Trophoblast cell (in vitro differentiated cells and primary cell): ENCODE results near the gene KCNJ15.
A peak's percentile ranks its signal among the peaks of the same experiment; 100 is the strongest.

ENCODE experiments used
- DNase-seq, 2 donors: peaks; one replicate each; pipeline ENCODE4 v3.0.0-alpha.2; 2016
- H2AFZ ChIP-seq: 2 replicates; pipeline ENCODE4 v1.6.1; 2013; ENCODE audit warnings: low read length, moderate library complexity, mild to moderate bottlenecking; ENCODE audit not compliant: insufficient read depth, poor library complexity
- H2AK5ac ChIP-seq: 2 replicates; pipeline ENCODE4 v1.6.1; 2013; ENCODE audit warnings: mild to moderate bottlenecking, low read length
- H2BK120ac ChIP-seq: 2 replicates; pipeline ENCODE4 v1.6.1; 2013; ENCODE audit warnings: low read length, mild to moderate bottlenecking, moderate library complexity; ENCODE audit not compliant: insufficient read depth, poor library complexity
- H2BK12ac ChIP-seq: 2 replicates; pipeline ENCODE4 v1.6.1; 2013; ENCODE audit warnings: mild to moderate bottlenecking, low read length, moderate library complexity
- H2BK5ac ChIP-seq: 2 replicates; pipeline ENCODE4 v1.6.1; 2013; ENCODE audit warnings: low read length, low read depth, moderate library complexity, mild to moderate bottlenecking; ENCODE audit not compliant: poor library complexity
- H3K14ac ChIP-seq: 2 replicates; pipeline ENCODE4 v1.6.1; 2013; ENCODE audit warnings: mild to moderate bottlenecking, low read length
- H3K18ac ChIP-seq: 2 replicates; pipeline ENCODE4 v1.6.1; 2013; ENCODE audit warnings: mild to moderate bottlenecking, low read length
- H3K23ac ChIP-seq: 2 replicates; pipeline ENCODE4 v1.6.1; 2013; ENCODE audit warnings: low read length
- H3K27ac ChIP-seq: 2 replicates; pipeline ENCODE4 v1.5.1; 2013; ENCODE audit warnings: low read depth, mild to moderate bottlenecking, inconsistent platforms, low read length, moderate library complexity
- H3K27me3 ChIP-seq: 2 replicates; pipeline ENCODE4 v1.6.1; 2013; ENCODE audit warnings: inconsistent platforms, mild to moderate bottlenecking, low read length, moderate library complexity; ENCODE audit not compliant: insufficient read depth
- H3K36me3 ChIP-seq, 2 experiments: 1 replicate in 1 of 2; 2 replicates in 1 of 2; pipeline ENCODE4 v1.6.1; 2013; ENCODE audit warnings: low read length in 2 of 2, mild to moderate bottlenecking in 2 of 2, moderate library complexity in 1 of 2; ENCODE audit not compliant: insufficient read depth in 2 of 2, control insufficient read depth in 1 of 2
- H3K4ac ChIP-seq: 2 replicates; pipeline ENCODE4 v1.6.1; 2013; ENCODE audit warnings: low read depth, mild to moderate bottlenecking, low read length, moderate library complexity
- H3K4me1 ChIP-seq, 2 experiments: 1 replicate in 1 of 2; 2 replicates in 1 of 2; pipeline ENCODE4 v1.6.1; 2013; ENCODE audit warnings: low read length in 2 of 2, mild to moderate bottlenecking in 2 of 2, moderate library complexity in 1 of 2; ENCODE audit not compliant: insufficient read depth in 2 of 2, control insufficient read depth in 1 of 2
- H3K4me2 ChIP-seq: 2 replicates; pipeline ENCODE4 v1.6.1; 2013; ENCODE audit warnings: inconsistent platforms, mild to moderate bottlenecking, low read length, moderate library complexity
- H3K4me3 ChIP-seq: 2 replicates; pipeline ENCODE4 v1.5.1; 2013; ENCODE audit warnings: mild to moderate bottlenecking, low read depth, low read length, inconsistent platforms
- H3K79me1 ChIP-seq: one replicate; pipeline ENCODE4 v1.6.1; 2013; ENCODE audit warnings: low read length
- H3K79me2 ChIP-seq: 2 replicates; pipeline ENCODE4 v1.6.1; 2013; ENCODE audit warnings: low read length, mild to moderate bottlenecking; ENCODE audit not compliant: control insufficient read depth, insufficient read depth, poor library complexity
- H3K9ac ChIP-seq: 2 replicates; pipeline ENCODE4 v1.6.1; 2013; ENCODE audit warnings: mild to moderate bottlenecking, low read length
- H3K9me3 ChIP-seq: 2 replicates; pipeline ENCODE4 v1.6.1; 2013; ENCODE audit warnings: low read depth, mild to moderate bottlenecking, control low read depth, inconsistent platforms, low read length; ENCODE audit not compliant: insufficient read depth
- H4K12ac ChIP-seq: 2 replicates; pipeline ENCODE4 v1.6.1; 2013; ENCODE audit warnings: low read depth, mild to moderate bottlenecking, low read length, moderate library complexity
- H4K8ac ChIP-seq: 2 replicates; pipeline ENCODE4 v1.6.1; 2013; ENCODE audit warnings: low read depth, mild to moderate bottlenecking, low read length, moderate library complexity
- H4K91ac ChIP-seq: one replicate; pipeline ENCODE4 v1.6.1; 2013; ENCODE audit warnings: low read depth, mild to moderate bottlenecking, low read length, moderate library complexity
- WGBS: extraction: QIAGEN DNeasy Blood & Tissue Kit; methylation state at CpG from one replicate; pipeline ENCODE4 v1.1.7; 2013; ENCODE audit warnings: missing lambda C conversion rate; ENCODE audit not compliant: insufficient read length, insufficient coverage; ENCODE audit errors: extremely low coverage; 5-methylcytosine and 5-hydroxymethylcytosine counted together

The KCNJ15 gene

DNA sequence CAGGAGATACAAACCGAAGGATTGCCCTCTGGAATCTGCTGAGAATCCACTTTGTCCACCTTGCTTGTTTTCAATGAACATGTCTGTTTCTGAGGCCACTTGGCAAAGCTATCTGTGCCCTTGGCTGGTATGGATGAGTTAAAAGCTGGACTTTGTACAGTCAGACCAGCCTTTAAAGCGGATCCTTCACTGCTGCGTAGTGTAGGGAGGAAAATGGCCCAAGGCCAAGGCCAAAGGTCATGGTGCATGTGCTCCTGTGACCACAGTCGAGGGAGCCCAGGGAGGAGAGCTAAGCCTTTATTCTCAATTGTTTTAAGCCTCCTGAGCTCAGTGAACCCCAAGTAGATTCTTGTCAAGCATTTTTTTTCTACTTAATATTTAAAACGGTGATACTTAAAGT is 37.0 kb downstream of the KCNJ15 start:
- Histone ChIP-seq H3K4ac (no peak overlapping the region), H2BK5ac (no peak overlapping the region), H3K4me2 (no peak overlapping the region), H4K91ac (no peak overlapping the region), H3K18ac (no peak overlapping the region), H3K36me3 (no peaks in the 10 kb centered on the region), H3K79me1 (peaks cover 8% of the 10 kb centered on the region), H2AFZ (no peak overlapping the region), H2BK12ac (no peak overlapping the region), H2BK120ac (no peak overlapping the region), H3K27me3 (no peaks in the 10 kb centered on the region), H2AK5ac (no peak overlapping the region), H3K14ac (no peak overlapping the region), H4K12ac (no peak overlapping the region), H3K27ac (no peak overlapping the region), H3K4me3 (no peak overlapping the region), H3K4me1 (peaks cover 9 to 15% of the 10 kb centered on the region in 2 experiments), H3K9ac (no peak overlapping the region), H3K9me3 (no peaks in the 10 kb centered on the region), H3K79me2 (no peaks in the 10 kb centered on the region), H4K8ac (no peak overlapping the region), H3K23ac (no peak overlapping the region)
- WGBS, result no CpG with 5 or more reads among the region's 5 CpGs
- no peak for DNase-seq

DNA sequence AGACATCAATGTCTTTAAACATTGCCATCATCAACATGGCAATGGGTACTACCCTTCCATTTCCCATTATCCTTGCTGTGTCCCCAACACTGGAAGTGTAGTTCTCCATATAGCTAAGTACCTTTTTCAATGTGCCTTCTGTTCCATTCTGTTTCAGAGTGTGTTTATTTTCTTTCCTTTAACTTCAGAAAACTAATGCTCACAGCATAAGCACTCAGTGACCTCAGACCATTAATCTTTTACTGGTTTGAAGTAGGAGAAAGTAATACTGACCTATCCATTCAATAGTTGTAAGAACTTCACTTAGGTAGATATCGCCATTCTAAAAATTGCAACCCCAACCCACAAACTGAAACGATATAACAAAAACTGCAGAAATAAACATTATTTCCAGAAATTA is 37.8 kb downstream of the KCNJ15 start:
- H4K8ac ChIP-seq, result no peak overlapping the region
- no CpG with 5 or more reads among the region's 2 CpGs for WGBS

DNA sequence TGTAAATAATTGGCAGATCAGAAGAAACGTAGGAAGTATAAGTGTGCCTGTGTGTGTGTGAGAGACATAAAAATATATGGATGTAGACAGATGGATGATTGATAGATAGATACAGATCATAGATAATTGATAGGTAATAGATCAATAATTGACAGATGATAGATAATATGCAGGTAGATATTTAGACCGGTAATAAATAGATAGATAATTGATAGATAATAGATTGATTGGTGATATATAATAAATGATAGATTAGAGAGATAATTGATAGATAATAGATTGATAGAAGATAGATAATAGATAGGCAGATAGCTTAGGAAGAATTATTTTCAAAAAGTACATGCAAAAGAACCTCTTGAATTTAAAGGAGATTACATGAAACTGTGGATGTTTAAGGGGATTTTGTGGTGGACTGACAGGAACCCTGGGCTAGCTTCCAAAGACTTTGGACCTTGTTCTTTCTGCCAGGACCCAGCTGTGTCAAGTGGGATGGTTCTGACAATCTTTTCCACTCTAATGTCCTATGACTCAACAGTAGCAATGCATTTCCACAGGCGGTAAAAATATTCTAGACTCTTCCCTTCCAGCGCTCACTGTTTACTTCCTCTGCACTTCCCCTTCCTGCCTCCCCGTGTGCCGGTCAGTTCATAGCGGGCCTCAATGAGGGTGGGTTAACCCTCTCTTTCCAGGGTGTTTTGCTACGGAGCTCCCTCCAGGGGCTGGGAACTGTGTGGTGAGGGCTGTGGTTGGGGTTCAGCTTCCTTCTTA is 39.4 kb downstream of the KCNJ15 start:
- Histone ChIP-seq H4K91ac (peak overlapping the region; percentile 36), H3K23ac (no peak overlapping the region), H2BK12ac (peak overlapping the region; percentile 28), H3K4me3 (no peak overlapping the region), H3K36me3 (no peaks in the 10 kb centered on the region), H2AK5ac (peak overlapping the region; percentile 45), H3K79me1 (peaks cover 8% of the 10 kb centered on the region), H2AFZ (no peak overlapping the region), H4K12ac (no peak overlapping the region), H3K27me3 (no peaks in the 10 kb centered on the region), H3K79me2 (no peaks in the 10 kb centered on the region), H3K27ac (peak overlapping the region; percentile 71), H2BK120ac (peak overlapping the region; percentile 9), H4K8ac (peak overlapping the region; percentile 27), H3K18ac (peak overlapping the region; percentile 49), H3K9ac (no peak overlapping the region), H3K14ac (peak overlapping the region; percentile 8), H2BK5ac (no peak overlapping the region), H3K4me1 (peaks cover 12 to 15% of the 10 kb centered on the region in 2 experiments), H3K9me3 (no peaks in the 10 kb centered on the region), H3K4me2 (no peak overlapping the region), H3K4ac (no peak overlapping the region)
- WGBS, result no CpG with 5 or more reads among the region's 8 CpGs
- DNase-seq, result peak; percentile 25 to 42

More for the DNA sequence above, 37.8 kb downstream of the KCNJ15 start:
- Histone ChIP-seq H2BK120ac (no peak overlapping the region), H3K4me3 (no peak overlapping the region), H3K18ac (no peak overlapping the region), H2BK5ac (no peak overlapping the region), H3K14ac (no peak overlapping the region), H4K12ac (no peak overlapping the region), H4K91ac (no peak overlapping the region), H3K9me3 (no peaks in the 10 kb centered on the region), H3K4me2 (no peak overlapping the region), H3K4me1 (peaks cover 9 to 15% of the 10 kb centered on the region in 2 experiments), H3K9ac (no peak overlapping the region), H3K79me1 (peaks cover 8% of the 10 kb centered on the region), H3K4ac (no peak overlapping the region), H2AK5ac (no peak overlapping the region), H3K23ac (no peak overlapping the region), H3K27me3 (no peaks in the 10 kb centered on the region), H3K79me2 (no peaks in the 10 kb centered on the region), H2BK12ac (no peak overlapping the region), H2AFZ (no peak overlapping the region), H3K36me3 (no peaks in the 10 kb centered on the region), H3K27ac (no peak overlapping the region)
- no peak for DNase-seq

DNA sequence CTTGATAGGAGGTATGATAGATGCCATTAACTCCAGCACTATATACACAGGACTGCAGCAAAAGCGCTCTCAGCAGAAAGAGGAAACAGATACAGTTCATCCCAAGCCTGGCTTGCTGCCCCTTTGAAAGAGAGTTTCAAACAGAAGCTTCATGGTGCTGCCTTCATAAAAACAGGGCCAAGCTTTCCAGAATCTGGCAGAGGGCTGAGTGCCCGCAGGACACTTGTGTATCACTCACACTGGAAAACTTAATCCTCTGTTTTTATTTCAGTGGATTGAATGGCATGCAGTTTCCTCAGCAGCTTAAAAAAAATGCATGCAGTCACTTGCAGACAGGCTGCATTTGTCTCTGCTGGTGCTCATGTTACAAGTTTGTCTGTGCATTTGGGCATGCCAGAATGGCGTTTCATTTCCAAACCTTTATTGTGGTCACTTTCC is 40.4 kb downstream of the KCNJ15 start:
- Histone ChIP-seq H2AK5ac (no peak overlapping the region), H3K14ac (no peak overlapping the region), H3K36me3 (no peaks in the 10 kb centered on the region), H3K27ac (peak overlapping the region; percentile 71), H3K9ac (no peak overlapping the region), H3K79me2 (no peaks in the 10 kb centered on the region), H2BK5ac (peak overlapping the region; percentile 57), H3K9me3 (peaks cover 1% of the 10 kb centered on the region), H3K18ac (no peak overlapping the region), H3K79me1 (peaks cover 8% of the 10 kb centered on the region), H3K27me3 (no peaks in the 10 kb centered on the region), H2BK12ac (peak overlapping the region; percentile 28), H3K23ac (no peak overlapping the region), H3K4ac (no peak overlapping the region), H3K4me2 (no peak overlapping the region), H2AFZ (no peak overlapping the region), H4K12ac (no peak overlapping the region), H4K91ac (peak overlapping the region; percentile 36), H4K8ac (peak overlapping the region; percentile 3), H3K4me3 (no peak overlapping the region), H2BK120ac (no peak overlapping the region), H3K4me1 (peaks cover 14 to 19% of the 10 kb centered on the region in 2 experiments)
- DNase-seq, result peak; percentile 84 to 85
- WGBS, result no CpG with 5 or more reads among the region's 3 CpGs
